Neural cell (in vitro differentiated cells): Measurements from ENCODE around the gene NDNF. TPM values are rescaled to one million over a fixed set of nuclear protein-coding genes. Genes with fewer than 3 reads are reported as not detected.

Source experiments
- H2AFZ ChIP-seq: fragments of 200-600, 300-800 bp; sonication (generic), shearing (Covaris generic); 2 replicates; pipeline ENCODE4 v1.6.0; 2014; ENCODE audit warnings: low read depth, mild to moderate bottlenecking, antibody characterized with exemption, low read length, moderate library complexity
- H3F3A ChIP-seq: fragments of 200-600 bp; shearing (Covaris generic); 2 replicates; pipeline ENCODE4 v1.6.1; 2016; ENCODE audit warnings: mild to moderate bottlenecking, moderate library complexity, mixed read lengths, antibody characterized with exemption, low read length; ENCODE audit not compliant: insufficient read depth, poor library complexity, severe bottlenecking
- H3K27ac ChIP-seq: fragments of 200-600, 300-800 bp; sonication (generic), shearing (Covaris generic); 2 replicates; pipeline ENCODE4 v1.5.1; 2014; ENCODE audit warnings: mild to moderate bottlenecking, low read length, moderate library complexity
- H3K27me3 ChIP-seq: fragments of 300-800, 200-600 bp; sonication (generic), shearing (Covaris generic); 2 replicates; pipeline ENCODE4 v1.6.0; 2014; ENCODE audit warnings: mild to moderate bottlenecking, low read depth, low read length, moderate library complexity; ENCODE audit not compliant: insufficient read depth
- H3K36me3 ChIP-seq: fragments of 300-800, 200-600 bp; sonication (generic), shearing (Covaris generic); 2 replicates; pipeline ENCODE4 v1.5.1; 2014; ENCODE audit warnings: mild to moderate bottlenecking, antibody characterized with exemption, low read length, moderate library complexity; ENCODE audit not compliant: insufficient read depth
- H3K4me2 ChIP-seq: fragments of 300-800, 200-600 bp; sonication (generic), shearing (Covaris generic); 2 replicates; pipeline ENCODE4 v1.6.0; 2014; ENCODE audit warnings: mild to moderate bottlenecking, low read length
- H3K4me3 ChIP-seq: fragments of 300-800, 200-600 bp; sonication (generic), shearing (Covaris generic); 2 replicates; pipeline ENCODE4 v1.5.1; 2014; ENCODE audit warnings: mild to moderate bottlenecking, low read length, moderate library complexity
- H3K79me2 ChIP-seq: fragments of 200-600 bp; shearing (Covaris generic); replicated peaks from 2 replicates; pipeline ENCODE4 v1.6.0; 2014; ENCODE audit warnings: mild to moderate bottlenecking, low read length, moderate library complexity; ENCODE audit not compliant: insufficient read depth
- H3K9ac ChIP-seq: fragments of 300-800, 200-600 bp; sonication (generic), shearing (Covaris generic); 2 replicates; pipeline ENCODE4 v1.6.1; 2016; ENCODE audit warnings: mild to moderate bottlenecking, low read length, mixed read lengths
- H3K9me2 ChIP-seq: fragments of 200-600 bp; shearing (Covaris generic); 2 replicates; pipeline ENCODE4 v1.6.1; 2016; ENCODE audit warnings: mild to moderate bottlenecking, low read length, mixed read lengths; ENCODE audit not compliant: insufficient read depth
- H3K9me3 ChIP-seq: fragments of 200-600, 300-800 bp; sonication (generic), shearing (Covaris generic); 2 replicates; pipeline ENCODE4 v1.6.1; 2016; ENCODE audit warnings: mild to moderate bottlenecking, mixed run types, low read length, moderate library complexity, mixed read lengths
- H4K20me1 ChIP-seq: fragments of 200-600 bp; shearing (Covaris generic); 2 replicates; pipeline ENCODE4 v1.6.1; 2016; ENCODE audit warnings: mild to moderate bottlenecking, mixed run types; ENCODE audit not compliant: insufficient read depth
- CTCF ChIP-seq: fragments of 450-650 bp; IDR thresholded peaks from 2 replicates; pipeline ENCODE4 v1.5.1; 2014; ENCODE audit warnings: antibody characterized with exemption, mild to moderate bottlenecking, moderate library complexity; ENCODE audit not compliant: poor library complexity, severe bottlenecking
- EP300 ChIP-seq: fragments of 450-650 bp; conservative IDR thresholded peaks from 2 replicates; pipeline ENCODE4 v1.6.1; 2014; ENCODE audit warnings: antibody characterized with exemption, mild to moderate bottlenecking, moderate library complexity; ENCODE audit not compliant: poor library complexity, severe bottlenecking
- EZH2 ChIP-seq: fragments of 200-600, 300-800 bp; shearing (Covaris generic), sonication (generic); IDR thresholded peaks from 2 replicates; pipeline ENCODE4 v1.6.1; 2014; ENCODE audit warnings: antibody characterized with exemption, low read length, borderline replicate concordance, mild to moderate bottlenecking; ENCODE audit not compliant: insufficient read depth, poor library complexity, severe bottlenecking
- MXI1 ChIP-seq: fragments of 450-650 bp; conservative IDR thresholded peaks from 2 replicates; pipeline ENCODE4 v1.6.1; 2014; ENCODE audit warnings: antibody characterized with exemption, mild to moderate bottlenecking; ENCODE audit not compliant: poor library complexity, severe bottlenecking
- POLR2AphosphoS5 ChIP-seq: IDR thresholded peaks from 2 replicates; pipeline ENCODE4 v1.6.1; 2012
- RAD21 ChIP-seq: fragments of 450-650 bp; conservative IDR thresholded peaks from 2 replicates; pipeline ENCODE4 v1.6.1; 2014; ENCODE audit warnings: antibody characterized with exemption, mild to moderate bottlenecking, moderate library complexity
- REST ChIP-seq: IDR thresholded peaks from 2 replicates; pipeline ENCODE4 v1.6.1; 2012; ENCODE audit warnings: borderline replicate concordance
- SMC3 ChIP-seq: fragments of 450-650 bp; conservative IDR thresholded peaks from 2 replicates; pipeline ENCODE4 v1.6.1; 2014; ENCODE audit warnings: antibody characterized with exemption, mild to moderate bottlenecking, moderate library complexity; ENCODE audit not compliant: poor library complexity
- TAF1 ChIP-seq: IDR thresholded peaks from 2 replicates; pipeline ENCODE4 v1.6.1; 2012; ENCODE audit warnings: low read depth
- polyA plus RNA-seq: library from polyadenylated mRNA; depleted of rRNA; stranded (reverse); fragments of >200 nt; gene quantifications from 2 replicates; pipeline ENCODE4 v1.2.3, GENCODE V29; 2014

NDNF gene
- polyA plus RNA-seq, 1 donor from 2014 or later: 4.3 TPM

- Histone ChIP-seq H2AFZ (no peak overlapping the region), H3K79me2 (no peaks in the 10 kb centered on the region), H4K20me1 (no peaks in the 10 kb centered on the region), H3F3A (no peaks in the 10 kb centered on the region), H3K4me3 (no peak overlapping the region), H3K9me2 (no peaks in the 10 kb centered on the region), H3K9me3 (no peaks in the 10 kb centered on the region), H3K36me3 (no peaks in the 10 kb centered on the region), H3K27me3 (no peaks in the 10 kb centered on the region), H3K9ac (no peak overlapping the region), H3K4me2 (no peak overlapping the region), H3K27ac (no peak overlapping the region)
- TF ChIP-seq POLR2AphosphoS5: no peak
- no peak for TF ChIP-seq RAD21
- TF ChIP-seq EZH2: no peak
- TF ChIP-seq TAF1: no peak
- TF ChIP-seq MXI1: no peak
- no peak for TF ChIP-seq CTCF
- no peak for TF ChIP-seq SMC3
- TF ChIP-seq EP300: no peak
- no peak for TF ChIP-seq REST
Observed at GRCh38 chr4:121057466-121057922, 14.8 kb downstream of the NDNF start.

- H2AFZ ChIP-seq: no peak overlapping the region
- no peak overlapping the region for H3K9ac ChIP-seq
- H3K27me3 ChIP-seq: no peaks in the 10 kb centered on the region
- no peak for TF ChIP-seq SMC3
- TF ChIP-seq REST: no peak
- TF ChIP-seq RAD21: no peak
- TF ChIP-seq MXI1: no peak
- TF ChIP-seq CTCF: no peak
- TF ChIP-seq TAF1: no peak
- no peak for TF ChIP-seq EP300
- no peak for TF ChIP-seq POLR2AphosphoS5
- TF ChIP-seq EZH2: no peak
- H3K79me2 ChIP-seq: no peaks in the 10 kb centered on the region
- no peaks in the 10 kb centered on the region for H4K20me1 ChIP-seq
- no peaks in the 10 kb centered on the region for H3K9me2 ChIP-seq
- H3K27ac ChIP-seq: no peak overlapping the region
- H3K36me3 ChIP-seq: no peaks in the 10 kb centered on the region
- no peak overlapping the region for H3K4me3 ChIP-seq
- no peaks in the 10 kb centered on the region for H3F3A ChIP-seq
- no peak overlapping the region for H3K4me2 ChIP-seq
- no peaks in the 10 kb centered on the region for H3K9me3 ChIP-seq
Observed at GRCh38 chr4:121056066-121056465, 16.3 kb downstream of the NDNF start.
